Activated CD8-positive, alpha-beta memory T cell treated with anti-CD3 and anti-CD28 coated beads for 1 hour (primary cell): ENCODE measurements around the gene SULT1B1.

ENCODE experiments used
- DNase-seq, 2 donors: peaks; one replicate each; pipeline ENCODE4 v3.0.0-alpha.2; 2020; ENCODE audit warnings: low read depth in 1 of 2; ENCODE audit errors: extremely low read depth in 1 of 2

The SULT1B1 gene

GRCh38 chr4:69702201-69702600, 58.2 kb downstream of the SULT1B1 start:
- no peak for DNase-seq

- DNase-seq: no peak
Measured at GRCh38 chr4:69701696-69702095, 58.7 kb downstream of the SULT1B1 start.

- DNase-seq: no peak
Measured at GRCh38 chr4:69697536-69698242, 62.7 kb downstream of the SULT1B1 start.

DNA sequence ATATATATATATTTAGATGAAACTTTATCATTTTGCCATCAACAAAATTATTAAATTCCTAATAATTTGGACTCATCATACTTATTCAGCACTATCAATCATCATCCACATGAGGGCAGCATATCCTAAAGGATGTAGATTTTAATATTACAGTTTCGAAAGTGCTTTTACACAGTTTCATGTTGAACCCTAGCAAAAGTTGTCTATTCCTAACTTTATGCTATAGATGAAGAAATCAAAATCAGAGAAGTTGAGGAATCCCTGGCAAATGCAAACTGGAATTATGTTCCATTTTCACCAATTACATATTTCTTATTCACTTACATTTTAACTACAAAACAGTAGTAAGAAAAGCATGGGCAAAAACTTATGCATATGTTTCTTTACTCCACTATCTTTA, 70.8 kb downstream of the SULT1B1 start:
- no peak for DNase-seq

DNA sequence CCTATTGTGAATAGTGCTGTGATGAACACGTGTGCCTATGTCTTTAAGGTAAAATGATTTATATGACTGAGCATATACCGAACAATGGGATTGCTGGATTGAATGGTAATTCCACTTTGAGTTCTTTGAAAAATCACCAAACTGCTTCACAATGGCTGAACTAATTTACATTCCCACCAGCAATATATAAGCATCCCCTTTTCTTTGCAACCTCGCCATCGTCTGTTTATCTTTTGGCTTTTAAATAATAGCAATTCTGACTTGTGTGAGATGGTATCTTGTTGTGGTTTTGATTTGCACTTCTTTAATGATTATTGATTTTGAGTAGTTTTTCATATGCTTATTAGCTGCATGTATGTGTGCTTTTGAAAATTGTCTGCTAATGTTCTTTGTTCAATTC, 75.6 kb downstream of the SULT1B1 start:
- no peak for DNase-seq
